ENCODE measurements around the gene INPP4A. TPM values are rescaled to one million over a fixed set of nuclear protein-coding genes. Genes with fewer than 3 reads are reported as not detected.

Gene INPP4A
- total and polyA plus RNA-seq, 2 of the 13 experiments (the other 11 are each of a cell fraction or from before 2014, with no cell fraction given) = 10.1 to 10.9 TPM

DNA sequence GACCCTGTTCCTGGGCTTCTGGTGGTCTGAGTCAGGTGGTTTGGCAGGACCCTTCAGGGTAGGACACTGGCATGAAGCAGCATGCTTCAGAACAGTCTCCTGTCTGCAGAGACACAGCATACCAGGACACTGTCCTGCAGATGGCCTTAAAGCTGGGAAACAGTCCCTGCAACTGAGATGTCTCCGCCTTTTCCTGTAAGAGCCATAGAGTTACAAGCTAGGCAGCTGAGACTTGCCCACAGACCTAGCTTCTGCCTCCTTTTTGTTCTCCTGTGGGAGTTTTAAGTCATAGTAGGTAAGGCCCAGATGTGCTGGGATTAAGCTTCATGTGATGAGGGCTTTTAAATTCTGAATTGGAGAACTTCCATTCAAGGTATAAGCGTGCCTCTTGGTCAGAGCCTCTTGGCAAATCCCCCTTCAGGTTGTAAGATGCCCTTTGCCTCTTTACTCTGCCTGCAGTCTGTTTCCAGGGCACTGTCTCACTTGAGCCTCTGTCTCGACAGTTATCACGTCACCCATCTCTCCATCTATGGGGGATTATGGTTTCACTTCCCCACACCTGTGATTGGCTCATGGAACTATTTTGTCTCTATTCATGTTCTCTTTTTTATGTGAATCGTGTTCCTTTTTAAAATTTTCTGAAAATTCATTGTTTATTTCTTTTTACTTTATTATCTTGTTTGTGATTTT, 111.8 kb downstream of the INPP4A start:
- H3K9me3 ChIP-seq (ENCODE audit: low read length) = no peaks in the 10 kb centered on the region
- TF ChIP-seq KDM5A (IDR thresholded peaks at IDR 0.05; ENCODE audit: borderline replicate concordance, low read length) (no peak), ZNF615 (CRISPR knock-in tag; IDR thresholded peaks at IDR 0.05; ENCODE audit: borderline replicate concordance) (no peak), HNF4A (CRISPR knock-in tag; IDR thresholded peaks at IDR 0.05) (no peak), TGIF2 (CRISPR knock-in tag; IDR thresholded peaks at IDR 0.05) (no peak), ZNF564 (CRISPR knock-in tag; IDR thresholded peaks at IDR 0.05) (no peak), CHCHD3 (CRISPR knock-in tag; IDR thresholded peaks at IDR 0.05) (no peak), RORA (CRISPR knock-in tag; IDR thresholded peaks at IDR 0.05) (no peak), GABPA (IDR thresholded peaks at IDR 0.05; ENCODE audit: low read depth, low read length) (no peak), GABPA (CRISPR knock-in tag; IDR thresholded peaks at IDR 0.05; ENCODE audit: low read depth) (no peak), ZNF12 (CRISPR knock-in tag; IDR thresholded peaks at IDR 0.05) (no peak), KLF9 (CRISPR knock-in tag; IDR thresholded peaks at IDR 0.05; ENCODE audit: low read depth) (no peak), NR2F2 (IDR thresholded peaks at IDR 0.05; ENCODE audit: borderline replicate concordance, low read depth) (no peak), ZNF24 (IDR thresholded peaks at IDR 0.05) (no peak), THRA (CRISPR knock-in tag; IDR thresholded peaks at IDR 0.05; ENCODE audit: borderline replicate concordance) (no peak)
- TF ChIP-seq, protein P1, sequence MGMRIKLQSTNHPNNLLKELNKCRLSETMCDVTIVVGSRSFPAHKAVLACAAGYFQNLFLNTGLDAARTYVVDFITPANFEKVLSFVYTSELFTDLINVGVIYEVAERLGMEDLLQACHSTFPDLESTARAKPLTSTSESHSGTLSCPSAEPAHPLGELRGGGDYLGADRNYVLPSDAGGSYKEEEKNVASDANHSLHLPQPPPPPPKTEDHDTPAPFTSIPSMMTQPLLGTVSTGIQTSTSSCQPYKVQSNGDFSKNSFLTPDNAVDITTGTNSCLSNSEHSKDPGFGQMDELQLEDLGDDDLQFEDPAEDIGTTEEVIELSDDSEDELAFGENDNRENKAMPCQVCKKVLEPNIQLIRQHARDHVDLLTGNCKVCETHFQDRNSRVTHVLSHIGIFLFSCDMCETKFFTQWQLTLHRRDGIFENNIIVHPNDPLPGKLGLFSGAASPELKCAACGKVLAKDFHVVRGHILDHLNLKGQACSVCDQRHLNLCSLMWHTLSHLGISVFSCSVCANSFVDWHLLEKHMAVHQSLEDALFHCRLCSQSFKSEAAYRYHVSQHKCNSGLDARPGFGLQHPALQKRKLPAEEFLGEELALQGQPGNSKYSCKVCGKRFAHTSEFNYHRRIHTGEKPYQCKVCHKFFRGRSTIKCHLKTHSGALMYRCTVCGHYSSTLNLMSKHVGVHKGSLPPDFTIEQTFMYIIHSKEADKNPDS (CRISPR knock-in tag; IDR thresholded peaks at IDR 0.05) = no peak
- H2AFZ ChIP-seq (ENCODE audit: low read length) = no peak overlapping the region
- H3K27me3 ChIP-seq (ENCODE audit: control insufficient read depth in 1 of 2, insufficient read depth in 2 of 2, low read length in 2 of 2) = no peaks in the 10 kb centered on the region
- no peak overlapping the region for H3K4me3 ChIP-seq (replicated peaks in 1 of 3; ENCODE audit: insufficient read depth in 1 of 3, low read depth in 2 of 3, low read length in 3 of 3)
- in situ Hi-C loops (cut with HindIII; ENCODE audit: extremely low pct_ligation_motif_present, low pct_unique_long_range_greater_than_20kb) = no loop called here
- no peaks in the 10 kb centered on the region for H4K20me1 ChIP-seq (ENCODE audit: insufficient read depth, low read length)
- H3K4me2 ChIP-seq (ENCODE audit: low read depth, low read length) = no peak overlapping the region
- no TSS peak for BruUV-seq (replicated peaks)
- no peak overlapping the region for H3K27ac ChIP-seq (ENCODE audit: extremely low read length, insufficient read depth, low read length)
- H3K9ac ChIP-seq (ENCODE audit: insufficient read depth, low read depth, low read length) = no peak overlapping the region
- DNase-seq (ENCODE audit: low spot score) = no peak
- ChIA-PET POLR2A (no interaction called here), CTCF (ENCODE audit: low intra/inter-chr PET ratio, low total read pairs) (no interaction called here)
- WGBS (ENCODE audit: low lambda C conversion rate) = 94% methylated on average over 5 of the region's 5 CpGs
- H3K36me3 ChIP-seq (replicated peaks in 1 of 2; ENCODE audit: control insufficient read depth in 1 of 2, insufficient read depth in 2 of 2, low read length in 2 of 2) = peaks cover 11 to 18% of the 10 kb centered on the region in 2 experiments
- H3K79me2 ChIP-seq (ENCODE audit: insufficient read depth, low read length) = no peaks in the 10 kb centered on the region
- intact Hi-C loops (cut with micrococcal nuclease; ENCODE audit: unreplicated experiment) = no loop called here
- H3K4me1 ChIP-seq (ENCODE audit: insufficient read depth, low read length) = peaks cover 14% of the 10 kb centered on the region; the same call in 1 of the 2 replicates
- ATAC-seq = no peak
- FAIRE-seq = no peak
